GM12874 (cell line): ENCODE data around the gene AUNIP.

ENCODE experiments used
- CTCF ChIP-seq: IDR thresholded peaks from 2 replicates; pipeline ENCODE4 v1.5.1; 2011; ENCODE audit warnings: low read depth, mild to moderate bottlenecking, control low read depth, low read length, moderate library complexity; ENCODE audit not compliant: insufficient read depth

The AUNIP gene

DNA sequence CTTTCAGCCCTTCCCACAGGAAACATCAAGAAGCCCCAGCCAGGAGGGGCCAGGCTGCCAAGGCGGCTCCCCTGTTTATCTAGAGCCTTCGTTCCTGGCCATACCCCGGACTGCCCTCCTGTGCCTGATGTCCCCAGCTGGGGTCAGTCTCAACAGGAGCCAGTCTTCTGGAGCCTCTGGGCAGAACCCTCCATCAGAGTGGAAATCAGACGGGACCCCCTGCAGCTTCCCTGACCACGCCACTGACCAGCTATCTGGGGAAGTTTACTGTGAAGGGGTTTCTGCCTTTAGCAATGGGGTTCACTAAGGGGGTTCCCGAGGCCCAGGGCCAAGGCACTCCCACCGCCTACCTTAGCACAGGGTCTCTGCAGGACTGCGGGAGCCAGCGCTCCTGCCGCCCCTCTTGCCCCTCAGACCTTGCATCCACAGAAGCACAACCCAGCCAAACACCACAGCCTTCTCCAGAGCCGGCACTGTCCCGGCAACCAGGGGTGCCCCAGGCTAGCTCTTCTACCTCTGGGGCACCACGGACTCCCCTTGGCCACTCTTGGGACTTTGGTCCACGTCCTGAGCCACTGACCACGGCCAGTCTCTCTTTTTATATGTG, 43.0 kb downstream of the AUNIP start:
- TF ChIP-seq CTCF = no peak

- TF ChIP-seq CTCF = no peak
These were observed 43.8 kb downstream of the AUNIP start for GRCh38 chr1:25815208-25816111.

GRCh38 chr1:25814549-25815087, 44.6 kb downstream of the AUNIP start:
- TF ChIP-seq CTCF = no peak

DNA sequence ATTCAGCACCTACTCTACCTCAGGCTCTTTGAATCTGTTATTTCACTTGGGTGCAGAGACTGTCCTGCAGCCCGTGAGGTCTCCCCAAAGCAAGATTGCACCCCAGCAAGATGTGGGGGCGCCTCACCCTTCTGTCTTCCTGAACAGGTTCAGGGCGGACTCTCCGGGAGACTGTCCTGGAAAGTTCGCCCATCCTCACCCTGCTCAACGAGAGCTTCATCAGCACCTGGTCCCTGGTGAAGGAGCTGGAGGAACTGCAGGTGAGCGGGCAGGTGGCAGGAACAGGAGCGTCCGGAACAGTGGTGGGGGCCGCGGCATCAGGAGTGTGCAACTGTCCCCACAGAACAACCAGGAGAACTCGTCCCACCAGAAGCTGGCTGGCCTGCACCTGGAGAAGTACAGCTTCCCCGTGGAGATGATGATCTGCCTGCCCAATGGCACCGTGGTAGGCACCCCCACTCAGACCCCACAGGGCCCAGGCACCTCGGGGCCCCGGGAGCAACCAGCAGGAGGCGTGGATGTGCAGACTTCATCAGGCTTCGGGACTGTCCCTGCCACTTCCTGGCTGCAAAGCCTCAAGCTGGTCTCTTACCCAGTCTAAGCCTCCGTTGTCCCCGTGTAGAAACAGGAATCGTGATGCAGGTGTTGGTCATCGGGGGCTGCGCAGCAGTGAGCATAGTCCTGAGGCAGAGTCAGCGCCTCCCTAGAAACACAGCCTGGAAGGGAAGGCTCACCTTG, 45.4 kb downstream of the AUNIP start:
- 0 out of 2 replicates have a peak, but pooled peaks have one; percentile 10 for TF ChIP-seq CTCF

DNA sequence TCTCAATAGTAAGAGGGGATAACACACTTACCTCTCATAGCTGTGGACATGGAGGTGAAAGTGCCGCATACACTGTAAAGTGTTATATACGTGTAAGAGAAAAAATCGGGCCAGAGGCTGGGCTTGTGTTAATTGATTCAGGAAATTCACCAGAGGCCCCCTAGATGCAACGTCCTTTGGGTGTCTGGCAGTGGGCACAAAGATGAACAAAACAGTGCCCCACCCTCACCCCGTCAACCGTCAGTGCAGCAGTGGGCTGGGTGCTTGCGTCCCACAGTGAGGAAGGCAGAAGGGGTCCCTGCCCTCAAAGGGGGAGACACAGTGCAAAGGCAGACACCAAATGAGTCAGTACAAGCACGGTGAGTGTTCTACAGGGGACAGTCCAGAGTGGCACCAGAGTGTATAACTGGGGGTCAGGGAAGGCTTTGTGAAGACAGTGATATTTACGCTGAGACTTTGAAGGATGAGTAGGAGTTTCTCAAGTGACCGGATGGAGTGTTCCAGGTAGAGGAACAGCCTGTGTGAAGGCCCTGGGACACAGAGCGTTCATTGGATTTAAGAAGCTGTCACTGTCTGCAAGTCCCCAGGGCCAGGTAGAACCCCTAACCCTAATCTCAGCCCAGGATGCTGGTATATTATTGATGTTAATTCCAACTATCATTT, 46.1 kb downstream of the AUNIP start:
- no peak for TF ChIP-seq CTCF

GRCh38 chr1:25811384-25812082, 47.7 kb downstream of the AUNIP start:
- TF ChIP-seq CTCF = no peak
